H9 (cell line): ENCODE data around the gene OR2AT4. TPM values are rescaled to one million over a fixed set of nuclear protein-coding genes. Genes with fewer than 3 reads are reported as not detected.

Experiments used
- DNase-seq: peaks from one replicate; pipeline ENCODE4 v3.0.0-alpha.2; 2017
- H2AFZ ChIP-seq: one replicate; pipeline ENCODE4 v1.6.1; 2013; ENCODE audit warnings: mild to moderate bottlenecking, low read length, control low read depth, moderate library complexity
- H2AK5ac ChIP-seq: 2 replicates; pipeline ENCODE4 v1.6.1; 2013; ENCODE audit warnings: low read length, control low read depth, mixed read lengths; ENCODE audit not compliant: insufficient read length
- H2BK120ac ChIP-seq: one replicate; pipeline ENCODE4 v1.6.1; 2013; ENCODE audit warnings: low read depth, mild to moderate bottlenecking, low read length, control low read depth, inconsistent platforms; ENCODE audit not compliant: poor library complexity, severe bottlenecking
- H2BK12ac ChIP-seq: 2 replicates; pipeline ENCODE4 v1.6.1; 2013; ENCODE audit warnings: low read length, control low read depth, mixed read lengths, low read depth; ENCODE audit not compliant: insufficient read length
- H2BK15ac ChIP-seq: 2 replicates; pipeline ENCODE4 v1.6.1; 2013; ENCODE audit warnings: low read depth, low read length, control low read depth
- H2BK20ac ChIP-seq: one replicate; pipeline ENCODE4 v1.6.1; 2013; ENCODE audit warnings: low read depth, mild to moderate bottlenecking, low read length, control low read depth, inconsistent platforms; ENCODE audit not compliant: poor library complexity, severe bottlenecking
- H2BK5ac ChIP-seq: 2 replicates; pipeline ENCODE4 v1.6.1; 2013; ENCODE audit warnings: low read length, control low read depth, mixed read lengths; ENCODE audit not compliant: insufficient read length
- H3K14ac ChIP-seq: 2 replicates; pipeline ENCODE4 v1.6.1; 2013; ENCODE audit warnings: low read length, control low read depth; ENCODE audit not compliant: insufficient read depth
- H3K18ac ChIP-seq: 2 replicates; pipeline ENCODE4 v1.6.1; 2013; ENCODE audit warnings: low read depth, mild to moderate bottlenecking, mixed read lengths, low read length, control low read depth; ENCODE audit not compliant: insufficient read length
- H3K23ac ChIP-seq: 2 replicates; pipeline ENCODE4 v1.6.1; 2013; ENCODE audit warnings: low read length, control low read depth, mixed read lengths, low read depth; ENCODE audit not compliant: insufficient read length
- H3K23me2 ChIP-seq: 2 replicates; pipeline ENCODE4 v1.6.1; 2013; ENCODE audit warnings: low read depth, mild to moderate bottlenecking, mixed read lengths, low read length, control low read depth; ENCODE audit not compliant: insufficient read length, poor library complexity, severe bottlenecking
- H3K27ac ChIP-seq: 2 replicates; pipeline ENCODE4 v1.5.1; 2013; ENCODE audit warnings: low read length, control low read depth, mixed read lengths, low read depth; ENCODE audit not compliant: insufficient read length
- H3K27me3 ChIP-seq: 2 replicates; pipeline ENCODE4 v1.6.1; 2013; ENCODE audit warnings: low read length, control low read depth, inconsistent platforms; ENCODE audit not compliant: insufficient read depth
- H3K4ac ChIP-seq: 2 replicates; pipeline ENCODE4 v1.6.1; 2013; ENCODE audit warnings: low read depth, mild to moderate bottlenecking, control low read depth, inconsistent platforms, low read length, moderate library complexity
- H3K4me1 ChIP-seq: 2 replicates; pipeline ENCODE4 v1.6.1; 2013; ENCODE audit warnings: low read length, control low read depth, inconsistent platforms; ENCODE audit not compliant: insufficient read depth
- H3K4me2 ChIP-seq: 2 replicates; pipeline ENCODE4 v1.6.1; 2013; ENCODE audit warnings: low read length, control low read depth, mixed read lengths; ENCODE audit not compliant: insufficient read length, insufficient read depth
- H3K56ac ChIP-seq: 2 replicates; pipeline ENCODE4 v1.6.1; 2013; ENCODE audit warnings: low read depth, mild to moderate bottlenecking, mixed read lengths, low read length, control low read depth; ENCODE audit not compliant: insufficient read length
- H3K79me1 ChIP-seq: 2 replicates; pipeline ENCODE4 v1.6.1; 2013; ENCODE audit warnings: low read depth, mild to moderate bottlenecking, moderate library complexity, low read length, control low read depth, inconsistent platforms; ENCODE audit not compliant: insufficient read depth, poor library complexity, severe bottlenecking
- H3K79me2 ChIP-seq: 2 replicates; pipeline ENCODE4 v1.6.1; 2013; ENCODE audit warnings: low read length, control low read depth, inconsistent platforms; ENCODE audit not compliant: insufficient read depth
- H3K9ac ChIP-seq: 2 replicates; pipeline ENCODE4 v1.6.1; 2013; ENCODE audit warnings: low read length, control low read depth, mixed read lengths; ENCODE audit not compliant: insufficient read length; ENCODE audit errors: extremely low read depth
- H3K9me3 ChIP-seq: one replicate; pipeline ENCODE4 v1.6.1; 2013; ENCODE audit warnings: low read depth, low read length, inconsistent platforms; ENCODE audit not compliant: control insufficient read depth
- H3T11ph ChIP-seq: one replicate; pipeline ENCODE4 v1.6.1; 2013; ENCODE audit warnings: mild to moderate bottlenecking, low read length, control low read depth, inconsistent platforms
- H4K20me1 ChIP-seq: one replicate; pipeline ENCODE4 v1.6.1; 2013; ENCODE audit not compliant: control insufficient read depth, insufficient read length, insufficient read depth
- H4K5ac ChIP-seq: 2 replicates; pipeline ENCODE4 v1.6.1; 2013; ENCODE audit warnings: low read depth, mild to moderate bottlenecking, mixed read lengths, low read length, control low read depth; ENCODE audit not compliant: insufficient read length
- H4K8ac ChIP-seq: replicated peaks from 2 replicates; pipeline ENCODE4 v1.6.1; 2013; ENCODE audit warnings: low read length, control low read depth, mixed read lengths, low read depth; ENCODE audit not compliant: insufficient read length
- H4K91ac ChIP-seq: 2 replicates; pipeline ENCODE4 v1.6.1; 2013; ENCODE audit warnings: low read depth, mild to moderate bottlenecking, moderate library complexity, mixed read lengths, low read length, control low read depth; ENCODE audit not compliant: insufficient read length
- H3K27ac Mint-ChIP-seq, 3 experiments: 2 replicates in 2 of 3; 3 replicates in 1 of 3; pipeline ENCODE4 v1.8.0; 2020 to 2021; ENCODE audit warnings: mixed read lengths in 3 of 3, mild to moderate bottlenecking in 1 of 3, moderate library complexity in 1 of 3
- H3K27me3 Mint-ChIP-seq: 2 replicates; pipeline ENCODE4 v1.8.0; 2021; ENCODE audit warnings: low read depth, mild to moderate bottlenecking, moderate library complexity, mixed read lengths
- H3K36me3 Mint-ChIP-seq, 3 experiments: 2 replicates in 2 of 3; 3 replicates in 1 of 3; pipeline ENCODE4 v1.8.0; 2020 to 2021; ENCODE audit warnings: low read depth in 3 of 3, mixed read lengths in 3 of 3; ENCODE audit not compliant: insufficient read depth in 1 of 3
- H3K4me1 Mint-ChIP-seq, 2 experiments: 2 replicates each; pipeline ENCODE4 v1.8.0; 2020; ENCODE audit warnings: mixed read lengths in 2 of 2
- H3K4me3 Mint-ChIP-seq, 2 experiments: 2 replicates in 1 of 2; 3 replicates in 1 of 2; pipeline ENCODE4 v1.8.0; 2020 to 2021; ENCODE audit warnings: mild to moderate bottlenecking in 2 of 2, mixed read lengths in 2 of 2, moderate library complexity in 1 of 2
- H3K9me3 Mint-ChIP-seq, 2 experiments: 2 replicates in 1 of 2; 3 replicates in 1 of 2; pipeline ENCODE4 v1.8.0; 2020; ENCODE audit warnings: mild to moderate bottlenecking in 2 of 2, mixed read lengths in 2 of 2, moderate library complexity in 1 of 2
- WGBS: extraction: QIAGEN DNeasy Blood & Tissue Kit; methylation state at CpG from one replicate; pipeline ENCODE4 v1.1.7; 2013; ENCODE audit warnings: missing lambda C conversion rate, low lambda C conversion rate, mixed read lengths; ENCODE audit not compliant: insufficient read length; ENCODE audit errors: extremely low coverage; 5-methylcytosine and 5-hydroxymethylcytosine counted together
- total RNA-seq: library from RNA; stranded (reverse); gene quantifications from 2 replicates; pipeline ENCODE4 v1.2.1, GENCODE V29; 2021
- TF ChIP-seq, protein P1 (sequence below): fragments of 200-600 bp; sonication (generic); conservative IDR thresholded peaks from 3 replicates; pipeline ENCODE4 v1.8.0; 2021; ENCODE audit warnings: antibody characterized with exemption, mild to moderate bottlenecking

The OR2AT4 gene
- total RNA-seq, 1 experiment from 2014 or later = not detected

DNA sequence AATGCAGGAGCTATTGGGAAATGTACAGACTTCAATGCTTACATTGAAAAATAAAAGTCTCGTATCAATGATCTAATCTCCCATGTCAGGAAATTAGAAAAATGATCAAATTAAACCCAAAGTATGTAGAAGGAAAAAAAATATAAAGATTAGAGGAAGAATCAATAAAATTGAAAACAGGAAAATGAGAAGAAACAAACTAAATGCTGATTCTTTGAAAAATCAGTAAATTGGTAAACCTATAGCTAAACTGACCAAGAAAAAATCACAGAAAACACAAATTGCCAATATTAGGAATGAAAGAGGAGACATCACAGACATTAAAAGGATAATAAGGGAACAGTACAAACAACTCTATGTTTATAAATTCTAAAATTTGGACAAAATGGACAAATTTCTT lies 11.8 kb downstream of the OR2AT4 start:
- no peak overlapping the region for H3K4me3 Mint-ChIP-seq
- H4K20me1 ChIP-seq = no peaks in the 10 kb centered on the region
- H3K9me3 Mint-ChIP-seq = peaks cover 0 to 8% of the 10 kb centered on the region in 2 experiments; a peak in 4 of 5 replicates
- no peak overlapping the region for H3K23ac ChIP-seq
- H4K8ac ChIP-seq = no peak overlapping the region
- no peak overlapping the region for H3K4me2 ChIP-seq
- WGBS = no CpG with 5 or more reads among the region's 1 CpG
- no peak overlapping the region for H3K14ac ChIP-seq
- H3K27me3 Mint-ChIP-seq = peaks cover 2% of the 10 kb centered on the region; the same call in 1 of the 2 replicates
- H4K5ac ChIP-seq = no peak overlapping the region
- H3K18ac ChIP-seq = no peak overlapping the region
- H2BK20ac ChIP-seq = no peak overlapping the region
- H3K9ac ChIP-seq = no peak overlapping the region
- no peak overlapping the region for H3K27ac ChIP-seq
- DNase-seq = no peak
- H2AFZ ChIP-seq = no peak overlapping the region
- H4K91ac ChIP-seq = no peak overlapping the region
- no peaks in the 10 kb centered on the region for H3K9me3 ChIP-seq
- H2BK12ac ChIP-seq = no peak overlapping the region
- no peaks in the 10 kb centered on the region for H3K23me2 ChIP-seq
- no peak overlapping the region for H3K4ac ChIP-seq
- no peak overlapping the region for H2BK5ac ChIP-seq
- H3K27me3 ChIP-seq = no peaks in the 10 kb centered on the region
- H2AK5ac ChIP-seq = no peak overlapping the region
- no peaks in the 10 kb centered on the region for H3K79me2 ChIP-seq
- no peaks in the 10 kb centered on the region for H3K79me1 ChIP-seq
- TF ChIP-seq, protein P1, sequence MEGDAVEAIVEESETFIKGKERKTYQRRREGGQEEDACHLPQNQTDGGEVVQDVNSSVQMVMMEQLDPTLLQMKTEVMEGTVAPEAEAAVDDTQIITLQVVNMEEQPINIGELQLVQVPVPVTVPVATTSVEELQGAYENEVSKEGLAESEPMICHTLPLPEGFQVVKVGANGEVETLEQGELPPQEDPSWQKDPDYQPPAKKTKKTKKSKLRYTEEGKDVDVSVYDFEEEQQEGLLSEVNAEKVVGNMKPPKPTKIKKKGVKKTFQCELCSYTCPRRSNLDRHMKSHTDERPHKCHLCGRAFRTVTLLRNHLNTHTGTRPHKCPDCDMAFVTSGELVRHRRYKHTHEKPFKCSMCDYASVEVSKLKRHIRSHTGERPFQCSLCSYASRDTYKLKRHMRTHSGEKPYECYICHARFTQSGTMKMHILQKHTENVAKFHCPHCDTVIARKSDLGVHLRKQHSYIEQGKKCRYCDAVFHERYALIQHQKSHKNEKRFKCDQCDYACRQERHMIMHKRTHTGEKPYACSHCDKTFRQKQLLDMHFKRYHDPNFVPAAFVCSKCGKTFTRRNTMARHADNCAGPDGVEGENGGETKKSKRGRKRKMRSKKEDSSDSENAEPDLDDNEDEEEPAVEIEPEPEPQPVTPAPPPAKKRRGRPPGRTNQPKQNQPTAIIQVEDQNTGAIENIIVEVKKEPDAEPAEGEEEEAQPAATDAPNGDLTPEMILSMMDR = no peak
- H2BK120ac ChIP-seq = no peak overlapping the region
- no peaks in the 10 kb centered on the region for H3K4me1 ChIP-seq
- H2BK15ac ChIP-seq = no peak overlapping the region
- H3K4me1 Mint-ChIP-seq = peaks cover 4 to 8% of the 10 kb centered on the region in 2 experiments; a peak in 2 of 4 replicates
- no peak overlapping the region for H3K56ac ChIP-seq
- no peak overlapping the region for H3T11ph ChIP-seq
- no peaks in the 10 kb centered on the region for H3K36me3 Mint-ChIP-seq
- H3K27ac Mint-ChIP-seq = no peak overlapping the region
